Brain pericyte (primary cell): ENCODE measurements around the gene NEUROD2.

Experiments
- DNase-seq: peaks from one replicate; pipeline ENCODE4 v3.0.0-alpha.2; 2012; ENCODE audit warnings: low read depth, low spot score

NEUROD2 gene

DNA sequence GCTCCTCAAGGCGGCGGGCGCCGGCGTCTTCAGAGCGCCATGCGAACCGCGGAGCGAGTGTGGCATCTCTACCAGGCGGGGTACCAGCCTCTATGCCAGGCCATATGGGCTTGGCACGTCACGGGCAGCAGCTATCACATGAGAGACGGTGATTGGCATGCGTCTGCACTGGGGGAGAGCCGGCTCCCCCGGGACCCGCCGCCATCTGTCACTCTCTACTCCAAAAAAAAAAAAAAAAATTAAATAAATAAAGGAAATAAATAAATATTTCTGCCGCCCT lies at the start of gene NEUROD2:
Gene NEUROD2 (minus strand): TSS at position 70 of the 280 bp plus-strand sequence. CDS start 1,321 bp downstream, outside the sequence.
- no peak for DNase-seq

DNA sequence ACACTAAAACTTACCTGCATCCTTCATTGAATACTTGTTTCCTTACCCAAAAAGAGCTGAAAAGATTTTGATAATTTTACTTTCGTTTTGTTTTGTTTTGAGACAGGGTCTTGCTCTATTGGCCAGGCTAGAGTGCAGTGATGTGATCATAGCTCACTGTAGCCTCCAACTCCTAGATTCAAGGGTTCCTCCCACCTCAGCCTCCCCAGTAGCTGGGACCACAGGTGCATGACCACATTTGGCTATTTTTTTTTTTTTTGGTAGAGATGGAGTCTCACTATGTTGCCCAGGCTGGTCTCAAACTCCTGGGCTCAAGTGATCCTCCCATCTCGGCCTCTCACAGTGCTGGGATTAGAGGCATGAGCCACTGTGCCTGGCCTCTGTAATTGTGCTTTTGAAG lies 47.4 kb upstream of the NEUROD2 start:
- no peak for DNase-seq

DNA sequence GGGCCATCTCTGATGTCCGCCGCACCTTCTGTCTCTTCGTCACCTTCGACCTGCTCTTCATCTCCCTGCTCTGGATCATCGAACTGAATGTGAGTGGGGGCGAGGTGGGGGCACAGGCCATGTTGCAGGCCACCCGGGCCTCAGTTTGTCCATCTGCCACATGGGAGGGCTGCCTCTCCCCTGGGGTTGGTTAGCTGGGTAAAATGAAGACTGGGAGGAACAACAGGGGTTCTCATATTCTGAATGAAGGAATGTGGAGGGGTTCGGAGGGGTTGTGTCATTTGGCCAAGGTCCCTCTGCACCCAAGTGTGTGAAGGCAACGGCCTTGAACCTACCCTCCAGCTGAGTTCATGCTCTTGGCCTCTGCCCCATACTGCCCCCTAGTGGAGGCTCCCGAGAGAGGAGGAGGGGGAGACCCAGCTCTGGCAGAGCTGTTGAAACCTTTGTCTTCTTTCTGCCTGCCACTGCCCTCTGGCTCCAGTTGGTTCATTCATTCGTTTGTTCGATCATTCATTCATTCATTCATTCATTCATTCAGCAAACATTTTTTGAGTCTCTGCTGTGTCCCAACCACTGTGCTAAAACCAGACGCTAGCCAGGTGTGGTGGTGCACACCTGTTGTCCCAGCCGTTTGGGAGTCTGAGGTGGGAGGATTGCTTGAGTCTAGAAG lies 46.1 kb upstream of the NEUROD2 start:
- DNase-seq = no peak

DNA sequence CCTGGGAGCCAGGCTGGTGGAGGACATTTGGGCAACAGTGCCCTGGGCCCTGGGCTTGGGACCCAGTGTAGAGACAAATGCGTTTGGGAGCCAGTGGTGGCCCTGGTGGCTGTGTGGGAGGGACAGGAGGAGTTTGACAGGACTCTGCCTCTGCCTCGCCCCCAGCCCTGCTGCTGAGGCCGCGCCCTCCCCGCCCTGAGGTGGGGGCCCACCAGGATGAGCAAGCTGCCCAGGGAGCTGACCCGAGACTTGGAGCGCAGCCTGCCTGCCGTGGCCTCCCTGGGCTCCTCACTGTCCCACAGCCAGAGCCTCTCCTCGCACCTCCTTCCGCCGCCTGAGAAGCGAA lies 45.6 kb upstream of the NEUROD2 start:
- no peak for DNase-seq

DNA sequence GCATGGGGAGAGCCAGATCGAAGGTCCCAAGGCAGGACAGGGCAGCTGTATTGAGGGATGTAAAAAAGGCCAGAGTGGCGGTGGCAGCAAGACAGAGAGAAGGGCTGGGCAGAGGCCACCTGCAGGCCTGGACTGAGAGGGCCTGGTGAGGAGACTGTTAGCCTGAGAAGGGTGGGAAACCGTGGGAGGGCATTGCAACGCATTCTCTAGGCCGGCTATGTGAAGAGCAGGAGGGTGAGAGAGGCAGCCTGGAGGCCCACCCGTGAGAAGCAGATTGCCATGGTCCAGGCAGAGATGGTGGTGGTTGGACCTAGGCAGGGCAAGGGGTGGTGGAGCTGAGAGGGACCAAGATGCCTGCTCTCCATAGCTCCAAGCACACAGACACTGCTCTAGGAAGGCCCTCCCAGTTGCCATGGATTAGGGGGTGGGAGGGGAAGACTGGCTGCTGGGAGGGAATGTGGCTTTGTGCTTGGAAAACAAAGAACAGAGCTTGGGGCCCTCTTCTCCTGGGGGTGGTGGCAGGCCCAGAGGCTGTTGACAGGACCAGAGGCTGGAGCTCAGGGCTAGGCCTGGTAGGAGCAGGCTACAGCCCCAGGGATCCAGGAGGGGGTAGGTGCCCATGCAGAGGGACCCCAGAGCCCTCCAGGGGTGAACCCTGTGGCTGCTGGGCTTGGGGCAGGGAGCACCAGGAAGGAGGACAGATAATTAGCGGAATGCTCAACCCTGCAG lies 45.0 kb upstream of the NEUROD2 start:
- no peak for DNase-seq

DNA sequence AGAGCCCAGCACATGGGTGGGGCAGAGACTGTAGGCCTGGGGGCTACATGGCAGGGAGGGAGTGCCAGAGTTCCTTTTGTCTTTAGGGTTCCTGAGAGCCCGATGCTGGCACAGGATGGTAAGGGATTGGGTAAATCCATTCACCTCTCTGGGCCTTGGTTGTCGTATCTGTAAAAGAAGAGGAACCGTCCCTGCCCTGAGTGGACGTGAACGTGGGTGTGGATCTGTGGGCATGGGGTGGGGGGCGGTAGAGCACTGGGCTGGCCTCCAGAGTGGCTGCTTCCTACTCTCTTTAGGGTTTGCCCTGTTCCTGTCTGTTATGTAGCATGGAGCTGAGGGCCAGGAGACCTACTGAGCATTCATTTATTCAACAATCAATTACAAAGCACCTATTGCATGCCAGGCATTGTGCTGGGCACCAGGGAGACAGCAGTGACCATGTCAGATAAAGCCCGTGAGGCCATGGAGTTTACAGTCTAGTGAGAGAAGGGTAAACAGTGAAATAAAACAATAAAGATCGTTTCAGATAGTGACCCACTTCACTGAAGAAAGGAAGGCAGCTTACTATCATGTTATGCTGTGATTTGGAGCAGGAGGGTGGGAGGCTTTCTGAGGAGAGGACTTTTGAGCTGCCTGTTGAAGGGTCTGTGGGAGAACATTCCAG lies 44.3 kb upstream of the NEUROD2 start:
- no peak for DNase-seq

DNA sequence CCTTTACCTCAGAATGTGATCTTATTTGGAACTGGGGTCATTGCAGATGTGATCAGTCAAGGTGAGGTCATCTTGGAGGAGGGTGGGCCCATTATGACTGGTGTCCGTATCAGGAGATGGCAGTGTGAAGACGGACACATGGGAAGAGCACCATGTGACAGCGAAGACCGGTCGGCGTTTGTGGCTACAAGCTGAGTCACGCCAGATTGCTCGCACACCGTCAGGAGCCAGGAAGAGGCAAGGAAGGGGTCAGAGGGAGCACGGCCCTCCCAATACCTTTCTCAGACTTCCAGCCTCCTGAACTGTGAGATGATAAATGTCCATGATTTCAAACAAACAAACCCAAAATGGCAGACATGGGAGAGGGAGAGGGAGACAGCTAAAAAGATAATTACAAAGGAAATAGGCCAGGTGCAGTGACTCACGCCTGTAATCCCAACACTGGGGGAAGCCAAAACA lies 42.4 kb upstream of the NEUROD2 start:
- DNase-seq = no peak

DNA sequence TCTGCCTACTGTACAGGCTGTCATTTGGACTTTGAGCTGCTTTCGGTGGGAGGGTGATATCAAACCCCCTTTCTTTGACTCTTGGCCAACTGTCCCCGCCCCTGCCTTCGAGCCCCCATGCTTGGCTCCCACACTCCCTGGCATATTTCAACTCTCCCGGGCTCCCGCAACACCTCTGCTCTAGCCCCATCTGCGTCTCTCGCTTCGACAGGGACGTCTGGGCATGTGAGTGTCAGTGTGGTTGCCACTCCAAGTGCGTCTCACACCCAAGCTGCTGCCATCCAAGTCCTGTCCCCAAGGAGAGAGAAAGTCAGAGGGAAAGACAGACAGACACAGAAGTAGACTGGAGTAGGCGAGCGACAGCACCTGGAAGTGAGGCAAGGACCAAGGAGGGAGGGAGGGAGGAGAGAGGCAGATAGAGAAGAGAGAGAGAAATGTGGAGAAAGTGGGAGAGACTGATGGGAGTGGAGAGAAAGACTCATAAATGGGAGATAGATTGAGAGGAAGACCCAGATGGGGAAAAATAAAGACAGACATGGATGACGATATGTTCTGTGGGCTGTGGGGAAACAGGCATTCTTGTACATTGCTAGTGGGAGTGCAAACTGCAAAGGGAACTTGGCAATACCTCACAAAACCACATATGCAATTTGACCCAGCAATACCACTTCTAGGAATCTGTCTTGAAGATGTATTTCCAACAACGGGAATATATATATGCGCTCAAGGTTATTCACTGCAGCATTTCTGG lies 41.1 kb upstream of the NEUROD2 start:
- no peak for DNase-seq

DNA sequence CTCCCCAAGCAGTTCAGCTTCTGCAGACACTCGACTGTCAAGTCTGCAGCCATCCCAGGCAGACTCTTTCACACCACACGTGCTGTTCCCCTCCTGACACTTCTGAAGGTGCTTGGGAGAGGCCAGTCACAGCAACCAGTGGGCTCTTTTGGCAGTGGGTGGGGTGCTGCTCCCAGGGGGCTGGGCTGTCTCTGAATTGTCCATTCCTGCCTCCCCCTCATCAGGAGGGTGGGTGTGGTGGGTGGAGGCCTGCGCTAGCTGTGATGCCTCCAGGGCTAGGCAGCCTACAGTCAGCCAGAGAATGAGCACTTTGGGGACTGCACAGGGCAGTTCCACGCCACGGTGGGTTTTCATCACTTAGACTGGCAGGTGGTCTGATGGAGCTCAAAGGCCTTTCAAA lies 39.5 kb upstream of the NEUROD2 start:
- no peak for DNase-seq

DNA sequence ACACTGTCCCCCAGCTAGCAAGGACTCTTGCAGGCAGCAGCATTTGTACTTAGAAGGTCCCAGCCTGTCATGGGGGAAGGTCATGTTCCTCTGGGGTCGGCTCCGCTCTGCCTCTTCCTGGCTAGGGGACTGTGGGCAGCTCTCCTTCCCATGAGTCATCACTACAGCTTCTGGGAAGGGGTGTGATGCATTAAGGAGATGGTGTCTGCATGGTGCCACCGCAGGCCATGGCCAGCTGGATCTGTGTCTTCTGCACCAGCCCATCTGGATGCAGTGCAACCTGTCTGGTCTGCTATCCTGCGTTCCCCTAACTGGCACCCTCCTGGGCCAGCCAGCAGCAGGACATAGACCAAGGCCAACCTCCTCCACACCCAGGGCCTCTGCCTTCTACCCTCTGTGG lies 35.6 kb upstream of the NEUROD2 start:
- DNase-seq = no peak

DNA sequence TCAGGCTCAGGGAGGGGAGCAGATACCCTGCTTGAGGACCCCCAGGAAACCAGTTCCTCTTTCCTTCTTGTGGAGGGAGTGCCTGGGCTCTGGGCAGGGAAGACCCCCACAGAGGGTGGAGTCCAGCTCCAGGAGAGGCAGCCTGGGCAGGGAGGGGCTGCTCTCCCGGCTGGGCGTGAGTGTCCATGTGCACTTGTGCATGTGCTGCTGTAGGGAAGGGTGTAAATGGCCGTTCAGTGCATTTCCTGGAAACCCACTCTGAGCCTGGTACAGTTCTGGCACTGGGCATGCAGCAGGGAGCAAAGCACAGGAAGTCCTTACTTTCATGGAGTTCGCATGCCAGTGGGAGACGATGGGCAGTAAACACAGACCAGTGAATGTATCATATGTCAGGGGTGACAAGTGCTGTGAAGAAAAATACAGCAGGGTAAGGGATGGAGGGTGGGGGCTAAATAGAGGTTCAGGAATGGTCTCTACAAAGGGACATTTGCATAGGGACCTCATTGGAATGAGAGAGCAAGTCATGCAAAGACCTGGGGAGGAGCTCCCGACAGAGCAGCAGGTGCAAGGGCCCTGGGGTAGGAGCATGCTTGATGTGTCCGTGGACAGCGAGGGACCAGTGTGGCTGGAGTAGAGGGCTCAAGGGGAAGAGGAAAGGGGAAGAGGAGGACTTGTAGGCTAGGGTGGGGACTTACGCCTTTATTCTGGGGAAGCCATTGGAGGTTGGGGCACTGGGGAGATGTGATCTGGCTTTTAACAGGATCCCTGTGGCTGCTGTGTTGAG lies 34.8 kb upstream of the NEUROD2 start:
- no peak for DNase-seq

DNA sequence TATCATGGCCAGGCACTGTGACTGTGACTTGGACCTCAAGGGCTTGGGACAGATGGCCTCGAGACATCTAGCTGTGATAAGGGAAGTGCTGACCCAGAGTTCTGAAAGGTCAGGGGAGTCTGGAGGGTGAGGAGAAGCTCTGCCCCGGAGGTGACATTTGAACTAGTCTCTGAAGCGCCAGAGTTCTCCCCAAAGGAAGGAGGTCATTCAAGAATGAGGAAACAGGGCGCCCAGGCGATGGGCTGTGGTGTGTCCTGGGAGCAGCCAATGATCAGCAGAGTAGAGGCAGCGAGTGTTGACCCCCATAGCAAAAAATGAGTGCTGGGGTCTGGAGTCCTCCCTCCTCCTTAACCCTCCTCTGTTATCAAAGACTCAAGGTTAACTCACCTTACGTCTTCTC lies 34.2 kb upstream of the NEUROD2 start:
- DNase-seq = no peak

DNA sequence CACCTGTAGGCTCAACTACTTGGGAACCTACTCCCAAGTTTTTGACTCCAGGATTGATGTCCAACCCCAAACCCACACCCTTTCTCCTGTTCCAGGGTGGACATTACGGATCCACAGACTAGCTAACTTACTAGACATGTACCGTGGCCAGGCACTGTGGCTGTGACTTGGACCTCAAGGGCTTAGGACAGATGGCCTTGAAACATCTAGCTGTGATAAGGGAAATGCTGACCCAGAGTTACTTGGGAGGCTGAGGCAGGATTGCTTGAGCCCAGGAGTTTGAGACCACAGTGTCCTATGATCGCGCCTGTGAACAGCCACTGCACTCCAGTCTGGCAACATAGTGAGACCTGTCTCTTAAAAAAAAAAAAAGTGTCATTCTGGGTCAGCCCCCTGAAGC lies 33.4 kb upstream of the NEUROD2 start:
- no peak for DNase-seq

DNA sequence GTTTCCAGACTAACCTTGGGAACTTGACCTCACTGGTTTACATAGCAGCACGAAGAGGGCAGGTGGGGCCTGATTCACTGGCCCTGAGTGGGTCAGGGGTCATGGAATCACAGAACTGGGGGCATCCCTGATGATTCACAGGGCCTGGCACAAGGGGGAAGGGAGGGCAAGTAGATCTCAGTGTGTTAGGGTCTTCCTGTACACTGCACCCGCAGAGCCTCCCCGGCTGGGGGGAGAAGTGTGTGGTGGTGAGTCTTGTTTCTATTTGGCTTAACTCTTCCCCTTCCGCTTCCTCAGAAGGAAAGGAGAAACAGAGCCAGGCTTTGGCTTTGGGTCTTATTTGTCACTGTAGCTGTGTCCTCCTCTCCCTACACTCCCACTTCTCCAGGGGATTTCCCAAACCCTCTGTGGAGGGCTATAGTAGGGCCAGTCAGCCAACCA lies 32.9 kb upstream of the NEUROD2 start:
- DNase-seq = no peak

DNA sequence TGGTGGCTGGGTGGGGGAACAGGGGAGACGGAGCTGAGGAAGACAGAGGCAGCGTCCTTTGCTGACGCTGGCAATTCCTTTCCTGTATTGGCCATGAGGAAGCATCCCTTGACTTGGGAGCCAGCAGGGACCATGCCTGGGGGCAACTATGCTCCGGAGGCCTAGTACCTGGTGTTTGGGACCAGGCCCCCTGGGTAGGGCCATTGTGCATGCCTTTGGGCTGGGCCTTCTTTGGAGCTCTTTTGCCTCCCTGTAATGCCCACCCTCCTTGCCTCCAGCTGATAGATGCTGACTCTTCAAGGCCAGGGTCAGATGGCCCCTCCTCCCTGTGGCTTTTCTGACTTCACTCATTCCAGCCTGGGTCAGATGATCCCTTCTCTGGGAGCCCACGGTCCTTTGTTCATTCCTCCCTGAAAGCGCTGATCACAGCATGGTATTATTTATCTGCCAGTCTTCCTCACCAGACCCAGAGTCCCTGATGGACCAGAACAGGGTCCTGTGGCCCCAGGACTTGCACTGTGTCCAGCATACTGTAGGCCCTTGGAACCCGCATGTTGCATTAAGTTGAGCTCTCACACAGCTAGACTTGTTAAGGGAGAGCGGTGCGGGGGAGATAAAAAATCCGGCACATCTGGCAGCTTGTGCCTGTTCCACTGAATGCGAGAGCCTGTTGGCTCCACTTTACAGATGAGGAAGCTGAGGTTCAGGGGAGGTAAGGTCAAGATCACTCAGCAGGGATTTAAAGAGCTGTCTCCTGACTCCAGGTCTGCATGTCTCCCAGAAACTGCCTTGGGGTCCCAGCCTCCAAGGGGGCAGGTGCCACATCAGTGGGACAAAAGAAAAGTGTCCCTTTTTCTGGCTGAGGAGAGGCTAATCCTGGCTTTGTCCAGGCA lies 32.1 kb upstream of the NEUROD2 start:
- DNase-seq = no peak

DNA sequence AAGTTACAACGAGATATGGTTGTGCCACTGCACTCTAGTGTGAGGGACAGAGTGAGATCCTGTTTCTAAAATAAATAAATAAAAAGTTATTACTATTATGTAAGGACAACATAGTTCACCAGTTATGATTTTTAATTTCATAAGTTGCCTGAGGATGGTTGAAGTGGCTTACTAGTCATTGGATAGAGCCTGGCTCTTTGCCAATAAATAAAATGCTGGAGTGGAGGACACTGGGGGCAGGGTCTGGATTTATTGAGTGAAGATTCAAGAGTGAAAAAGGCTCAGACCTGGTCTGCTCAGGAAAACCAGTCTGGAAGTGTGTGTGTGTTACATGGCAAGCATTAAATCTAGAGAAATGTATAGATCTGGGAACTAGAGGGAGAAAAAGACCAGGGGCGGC lies 31.3 kb upstream of the NEUROD2 start:
- no peak for DNase-seq

DNA sequence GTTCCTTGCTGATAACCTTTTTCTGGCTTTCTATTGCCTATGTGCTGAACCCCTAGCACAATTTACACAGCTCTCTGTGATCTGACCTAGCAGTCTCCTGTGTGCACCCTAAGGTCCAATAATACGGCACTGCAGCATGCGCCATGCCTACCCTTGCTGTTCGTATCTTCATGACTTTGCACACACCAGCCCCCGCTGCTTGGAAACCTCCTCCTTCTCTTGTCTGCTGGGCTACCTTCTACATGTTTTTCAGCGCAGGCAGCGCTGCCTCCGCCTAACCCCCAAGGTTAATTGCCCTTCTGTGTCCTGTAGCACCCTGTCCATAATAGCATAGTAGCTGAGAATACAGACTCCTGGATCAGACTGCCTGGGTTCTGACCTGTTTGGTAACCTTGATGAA lies 30.6 kb upstream of the NEUROD2 start:
- DNase-seq = no peak

DNA sequence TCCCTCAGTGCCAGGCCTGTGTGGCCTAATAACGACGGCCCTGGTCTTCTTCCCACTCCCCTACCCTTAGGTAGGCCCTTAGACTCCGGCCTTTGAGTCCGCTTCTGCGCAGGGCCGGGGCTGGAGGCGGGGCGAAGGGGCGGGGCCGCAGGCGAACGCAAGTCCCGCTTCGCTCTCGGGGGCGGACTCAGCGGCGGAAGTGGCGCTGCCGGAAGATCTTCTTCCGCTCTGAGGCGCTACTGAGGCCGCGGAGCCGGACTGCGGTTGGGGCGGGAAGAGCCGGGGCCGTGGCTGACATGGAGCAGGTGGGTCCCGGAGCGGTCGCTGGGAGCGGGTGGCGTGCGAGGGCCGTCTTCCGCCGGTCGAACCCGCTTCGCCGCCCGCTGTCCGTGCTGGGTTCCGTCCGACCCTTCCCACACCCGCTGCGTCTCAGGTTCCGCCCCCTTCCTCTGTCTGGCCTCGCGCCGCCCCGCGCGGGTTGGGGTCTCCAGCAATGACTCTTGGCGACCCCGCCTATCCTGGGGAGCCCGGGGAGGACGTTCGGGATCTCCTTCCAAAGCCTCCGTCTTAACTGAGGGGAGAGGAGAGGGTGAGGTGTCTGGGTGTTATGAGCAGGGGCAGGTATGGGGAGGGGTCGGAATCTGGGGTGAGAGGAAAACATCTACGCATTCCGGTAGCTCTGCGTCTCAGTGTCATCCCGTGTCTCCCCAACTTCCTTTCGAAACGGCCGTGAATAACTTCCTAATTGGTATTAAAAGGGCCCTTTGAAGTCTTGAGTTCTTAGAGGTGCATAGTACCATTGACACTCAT lies 29.4 kb upstream of the NEUROD2 start, which contains the start of gene STARD3:
Gene STARD3 (plus strand): TSS at position 218 of the 810 bp plus-strand sequence. CDS start 16,388 bp downstream, outside the sequence.
- no peak for DNase-seq

DNA sequence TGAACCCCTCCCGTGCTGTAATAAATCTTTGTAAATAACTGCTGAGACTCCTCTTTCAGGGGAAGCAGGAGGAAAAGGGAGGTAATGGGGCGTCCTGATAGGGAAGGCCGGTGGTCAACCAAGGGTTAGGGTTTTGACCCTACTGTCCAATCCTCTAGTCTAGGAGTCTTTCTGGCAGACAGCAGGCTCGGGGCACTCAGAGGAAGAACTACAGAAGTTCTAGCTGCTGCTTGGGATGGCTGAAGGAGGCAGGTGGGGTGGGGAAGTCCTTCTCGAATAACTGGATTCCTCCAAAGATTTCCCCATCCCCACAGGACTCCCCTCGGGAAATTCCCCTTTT lies 28.8 kb upstream of the NEUROD2 start:
- DNase-seq = no peak
